PC-9 (cell line): ENCODE data around the gene AP4B1. TPM values are rescaled to one million over a fixed set of nuclear protein-coding genes. Genes with fewer than 3 reads are reported as not detected.

ENCODE experiments used
- BruUV-seq: library from RNA; stranded (reverse); fragments of 400-500 nt; replicated peaks from 2 replicates; lab custom pipeline; 2021; lab: Mats Ljungman, UMichigan
- CTCF ChIA-PET: fragments of 300-600 bp; sonication (Branson Sonifier 250); formaldehyde crosslinking; loops from one replicate; lab custom pipeline; 2022; ENCODE audit warnings: antibody characterized with exemption; lab: Charles Lee
- POLR2A ChIA-PET: fragments of 300-600 bp; sonication (Branson Sonifier 250); formaldehyde crosslinking; loops from one replicate; lab custom pipeline; 2022; ENCODE audit warnings: antibody characterized with exemption; ENCODE audit not compliant: unreplicated experiment; lab: Charles Lee
- DNase-seq, 2 experiments: peaks; one replicate each; pipeline versions ENCODE4 v3.0.0 to v3.0.0-alpha.2; 2015 to 2022; ENCODE audit warnings: mixed read lengths in 1 of 2
- H2AFZ ChIP-seq: fragments of 200-600 bp; sonication (generic); 2 replicates; pipeline ENCODE4 v1.8.1; 2017; ENCODE audit warnings: antibody characterized with exemption
- H3F3A ChIP-seq: fragments of 200-600 bp; sonication (generic); 2 replicates; pipeline ENCODE4 v1.8.1; 2017; ENCODE audit warnings: antibody characterized with exemption, mild to moderate bottlenecking, low read depth; ENCODE audit not compliant: insufficient read depth
- H3K27ac ChIP-seq: fragments of 200-600 bp; sonication (generic); 2 replicates; pipeline ENCODE4 v1.6.1; 2016; ENCODE audit warnings: mixed run types
- H3K27me3 ChIP-seq: fragments of 200-600 bp; sonication (generic); 2 replicates; pipeline ENCODE4 v1.6.1; 2016; ENCODE audit warnings: low read depth, mixed run types; ENCODE audit not compliant: insufficient read depth
- H3K36me3 ChIP-seq: fragments of 200-600 bp; sonication (generic); 2 replicates; pipeline ENCODE4 v1.6.1; 2016; ENCODE audit warnings: low read depth, mixed run types
- H3K4me1 ChIP-seq: fragments of 200-600 bp; sonication (generic); replicated peaks from 2 replicates; pipeline ENCODE4 v1.6.1; 2016; ENCODE audit warnings: mixed run types; ENCODE audit not compliant: insufficient read depth
- H3K4me2 ChIP-seq: fragments of 200-600 bp; sonication (generic); 2 replicates; pipeline ENCODE4 v1.6.1; 2017; ENCODE audit warnings: mixed run types
- H3K4me3 ChIP-seq: fragments of 200-600 bp; sonication (generic); 2 replicates; pipeline ENCODE4 v1.6.1; 2016; ENCODE audit warnings: mixed run types
- H3K79me2 ChIP-seq: fragments of 200-600 bp; sonication (generic); 2 replicates; pipeline ENCODE4 v1.6.1; 2017; ENCODE audit warnings: low read depth, mixed run types
- H3K9me2 ChIP-seq: fragments of 200-600 bp; sonication (generic); 2 replicates; pipeline ENCODE4 v1.8.1; 2017; ENCODE audit warnings: mild to moderate bottlenecking; ENCODE audit not compliant: insufficient read depth
- H3K9me3 ChIP-seq: fragments of 200-600 bp; sonication (generic); 2 replicates; pipeline ENCODE4 v1.8.1; 2016; ENCODE audit warnings: low read depth; ENCODE audit not compliant: insufficient read depth
- H4K20me1 ChIP-seq: fragments of 200-600 bp; sonication (generic); 2 replicates; pipeline ENCODE4 v1.8.1; 2017; ENCODE audit not compliant: insufficient read depth
- EZH2 ChIP-seq: fragments of 200-600 bp; sonication (generic); IDR thresholded peaks from 2 replicates; pipeline ENCODE4 v1.8.0; 2017; ENCODE audit warnings: antibody characterized with exemption, low read depth
- intact Hi-C: fragments of 100-400 bp; cut with micrococcal nuclease; formaldehyde crosslinking; loops from one replicate; pipeline ENCODE4 v1.10.0; 2022; ENCODE audit not compliant: unreplicated experiment
- total RNA-seq: library from RNA; stranded (reverse); gene quantifications from 2 replicates; pipeline ENCODE4 v1.2.3, GENCODE V29; 2021
- TF ChIP-seq, protein P1 (sequence below): fragments of 200-600 bp; sonication (generic); conservative IDR thresholded peaks from 2 replicates; pipeline ENCODE4 v1.6.1; 2017; ENCODE audit warnings: mixed run types, antibody characterized with exemption, mild to moderate bottlenecking, moderate library complexity

Gene AP4B1
- total RNA-seq, 1 experiment from 2014 or later, result 11.7 TPM

DNA sequence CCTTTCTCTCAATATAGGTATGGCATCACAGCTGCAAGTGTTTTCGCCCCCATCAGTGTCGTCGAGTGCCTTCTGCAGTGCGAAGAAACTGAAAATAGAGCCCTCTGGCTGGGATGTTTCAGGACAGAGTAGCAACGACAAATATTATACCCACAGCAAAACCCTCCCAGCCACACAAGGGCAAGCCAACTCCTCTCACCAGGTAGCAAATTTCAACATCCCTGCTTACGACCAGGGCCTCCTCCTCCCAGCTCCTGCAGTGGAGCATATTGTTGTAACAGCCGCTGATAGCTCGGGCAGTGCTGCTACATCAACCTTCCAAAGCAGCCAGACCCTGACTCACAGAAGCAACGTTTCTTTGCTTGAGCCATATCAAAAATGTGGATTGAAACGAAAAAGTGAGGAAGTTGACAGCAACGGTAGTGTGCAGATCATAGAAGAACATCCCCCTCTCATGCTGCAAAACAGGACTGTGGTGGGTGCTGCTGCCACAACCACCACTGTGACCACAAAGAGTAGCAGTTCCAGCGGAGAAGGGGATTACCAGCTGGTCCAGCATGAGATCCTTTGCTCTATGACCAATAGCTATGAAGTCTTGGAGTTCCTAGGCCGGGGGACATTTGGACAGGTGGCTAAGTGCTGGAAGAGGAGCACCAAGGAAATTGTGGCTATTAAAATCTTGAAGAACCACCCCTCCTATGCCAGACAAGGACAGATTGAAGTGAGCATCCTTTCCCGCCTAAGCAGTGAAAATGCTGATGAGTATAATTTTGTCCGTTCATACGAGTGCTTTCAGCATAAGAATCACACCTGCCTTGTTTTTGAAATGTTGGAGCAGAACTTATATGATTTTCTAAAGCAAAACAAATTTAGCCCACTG is 36.0 kb upstream of the AP4B1 start:
- no peak overlapping the region for H3K4me3 ChIP-seq
- TF ChIP-seq, protein P1, sequence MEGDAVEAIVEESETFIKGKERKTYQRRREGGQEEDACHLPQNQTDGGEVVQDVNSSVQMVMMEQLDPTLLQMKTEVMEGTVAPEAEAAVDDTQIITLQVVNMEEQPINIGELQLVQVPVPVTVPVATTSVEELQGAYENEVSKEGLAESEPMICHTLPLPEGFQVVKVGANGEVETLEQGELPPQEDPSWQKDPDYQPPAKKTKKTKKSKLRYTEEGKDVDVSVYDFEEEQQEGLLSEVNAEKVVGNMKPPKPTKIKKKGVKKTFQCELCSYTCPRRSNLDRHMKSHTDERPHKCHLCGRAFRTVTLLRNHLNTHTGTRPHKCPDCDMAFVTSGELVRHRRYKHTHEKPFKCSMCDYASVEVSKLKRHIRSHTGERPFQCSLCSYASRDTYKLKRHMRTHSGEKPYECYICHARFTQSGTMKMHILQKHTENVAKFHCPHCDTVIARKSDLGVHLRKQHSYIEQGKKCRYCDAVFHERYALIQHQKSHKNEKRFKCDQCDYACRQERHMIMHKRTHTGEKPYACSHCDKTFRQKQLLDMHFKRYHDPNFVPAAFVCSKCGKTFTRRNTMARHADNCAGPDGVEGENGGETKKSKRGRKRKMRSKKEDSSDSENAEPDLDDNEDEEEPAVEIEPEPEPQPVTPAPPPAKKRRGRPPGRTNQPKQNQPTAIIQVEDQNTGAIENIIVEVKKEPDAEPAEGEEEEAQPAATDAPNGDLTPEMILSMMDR, result no peak
- no peak for TF ChIP-seq EZH2
- H4K20me1 ChIP-seq, result peaks cover 16% of the 10 kb centered on the region; the same call in 1 of the 2 replicates
- H2AFZ ChIP-seq, result no peak overlapping the region
- H3K4me2 ChIP-seq, result no peak overlapping the region
- BruUV-seq, result no TSS peak
- H3K27me3 ChIP-seq, result no peaks in the 10 kb centered on the region
- DNase-seq, result no peak
- intact Hi-C loops, result loop anchor here (5.0 kb wide), 1 partner anchor 178 kb away; no protein-coding TSS in a partner anchor
- no peaks in the 10 kb centered on the region; the same call in 1 of the 2 replicates for H3F3A ChIP-seq
- H3K27ac ChIP-seq, result no peak overlapping the region
- H3K79me2 ChIP-seq, result peaks cover 64% of the 10 kb centered on the region
- ChIA-PET CTCF (no interaction called here), POLR2A (no interaction called here)
- H3K9me2 ChIP-seq, result no peaks in the 10 kb centered on the region
- peaks cover 34% of the 10 kb centered on the region for H3K36me3 ChIP-seq
- H3K4me1 ChIP-seq, result 0 out of 2 replicates have a peak, but pooled peaks cover 3% of the 10 kb centered on the region
- H3K9me3 ChIP-seq, result no peaks in the 10 kb centered on the region

DNA sequence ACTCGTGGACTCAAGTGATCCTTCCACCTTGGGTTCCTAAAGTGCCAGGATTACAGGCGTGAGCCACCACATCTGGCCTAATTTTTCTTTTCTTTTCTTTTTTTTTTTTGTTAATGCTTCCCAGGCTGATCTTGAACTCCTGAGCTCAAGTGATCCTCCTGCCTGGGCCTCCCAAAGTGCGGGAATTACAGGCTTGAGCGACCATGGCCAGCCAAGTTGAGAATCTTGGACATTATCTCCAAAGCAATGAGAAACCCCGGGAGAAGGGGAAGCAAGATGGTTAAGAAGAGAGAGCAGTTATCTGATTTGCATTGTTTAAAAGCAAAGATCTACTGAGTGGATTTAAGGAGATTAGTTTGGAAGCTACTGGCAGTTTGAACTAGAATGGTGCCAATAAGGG is 33.6 kb upstream of the AP4B1 start:
- Histone ChIP-seq H3K27me3 (no peaks in the 10 kb centered on the region), H3K27ac (no peak overlapping the region), H3K4me3 (no peak overlapping the region), H3K9me3 (no peaks in the 10 kb centered on the region), H3K4me2 (no peak overlapping the region), H3F3A (no peaks in the 10 kb centered on the region; the same call in 1 of the 2 replicates), H3K4me1 (0 out of 2 replicates have a peak, but pooled peaks cover 3% of the 10 kb centered on the region), H4K20me1 (peaks cover 24% of the 10 kb centered on the region; the same call in 1 of the 2 replicates), H3K79me2 (peaks cover 74% of the 10 kb centered on the region), H2AFZ (no peak overlapping the region), H3K36me3 (peaks cover 26% of the 10 kb centered on the region), H3K9me2 (no peaks in the 10 kb centered on the region)
- intact Hi-C loops, result no loop called here
- no TSS peak for BruUV-seq
- CTCF ChIA-PET, result no interaction called here
- POLR2A ChIA-PET, result no interaction called here
- TF ChIP-seq, protein P1, result no peak
- TF ChIP-seq EZH2, result no peak
- no peak for DNase-seq

DNA sequence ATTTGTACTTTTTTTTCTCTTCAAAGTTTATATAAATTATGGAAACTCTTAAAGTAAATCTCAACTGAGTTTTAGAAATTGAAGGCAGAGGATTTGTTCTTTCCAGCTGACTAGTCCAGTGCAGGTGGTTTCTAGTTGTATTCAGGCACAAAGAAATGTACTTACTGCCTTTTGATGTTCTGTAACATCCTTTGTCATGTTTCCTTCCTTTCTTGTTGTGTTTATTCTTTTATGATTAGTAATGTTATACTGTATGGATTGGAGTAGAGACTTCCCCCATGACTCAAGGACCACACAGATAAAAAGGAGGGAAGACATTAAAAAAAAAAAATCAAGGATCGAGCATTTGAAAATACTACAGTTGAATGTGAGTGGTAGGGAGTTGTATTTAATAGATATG is 32.5 kb upstream of the AP4B1 start:
- H3K27ac ChIP-seq, result no peak overlapping the region
- peaks cover 79% of the 10 kb centered on the region for H3K79me2 ChIP-seq
- ChIA-PET CTCF (no interaction called here), POLR2A (interaction anchor here (0.6 kb wide), 1 partner anchor 11 kb away, joined by 16 read pairs; no protein-coding TSS in a partner anchor)
- peaks cover 6% of the 10 kb centered on the region for H3K4me1 ChIP-seq
- H3K4me2 ChIP-seq, result no peak overlapping the region
- no peak overlapping the region for H3K4me3 ChIP-seq
- TF ChIP-seq EZH2, result no peak
- TF ChIP-seq, protein P1, result no peak
- no peak overlapping the region for H2AFZ ChIP-seq
- intact Hi-C loops, result no loop called here
- no TSS peak for BruUV-seq
- no peaks in the 10 kb centered on the region for H3K9me3 ChIP-seq
- peaks cover 22% of the 10 kb centered on the region for H3K36me3 ChIP-seq
- H4K20me1 ChIP-seq, result peaks cover 27% of the 10 kb centered on the region
- H3F3A ChIP-seq, result peaks cover under 1% of the 10 kb centered on the region
- no peaks in the 10 kb centered on the region for H3K9me2 ChIP-seq
- DNase-seq, result no peak
- H3K27me3 ChIP-seq, result no peaks in the 10 kb centered on the region
